NCI-H345 (cell line): Measurements from ENCODE around the gene ADD2.

Source experiments
- DNase-seq: peaks from one replicate; lab custom pipeline; 2025; lab: John Stamatoyannopoulos, UW

Gene ADD2

GRCh38 chr2:70719231-70719630 lies 48.8 kb downstream of the ADD2 start:
- no peak for DNase-seq

- DNase-seq: no peak
These were observed 49.3 kb downstream of the ADD2 start for GRCh38 chr2:70718736-70719135.

- DNase-seq: no peak
These were observed 49.8 kb downstream of the ADD2 start for GRCh38 chr2:70718241-70718640.

GRCh38 chr2:70717431-70718038 lies 50.5 kb downstream of the ADD2 start:
- DNase-seq: no peak

GRCh38 chr2:70716951-70717350 lies 51.0 kb downstream of the ADD2 start:
- DNase-seq: no peak

GRCh38 chr2:70716131-70716743 lies 51.8 kb downstream of the ADD2 start:
- DNase-seq: no peak

GRCh38 chr2:70715071-70715985 lies 52.7 kb downstream of the ADD2 start:
- no peak for DNase-seq

GRCh38 chr2:70714141-70714905 lies 53.7 kb downstream of the ADD2 start:
- no peak for DNase-seq

GRCh38 chr2:70712916-70713315 lies 55.1 kb downstream of the ADD2 start:
- DNase-seq: no peak

- DNase-seq: no peak
These were observed 56.8 kb downstream of the ADD2 start for GRCh38 chr2:70711191-70711590.

- no peak for DNase-seq
These were observed 57.8 kb downstream of the ADD2 start for GRCh38 chr2:70710038-70710690.

GRCh38 chr2:70709275-70710037 lies 58.5 kb downstream of the ADD2 start:
- no peak for DNase-seq

GRCh38 chr2:70708376-70709199 lies 59.4 kb downstream of the ADD2 start:
- DNase-seq: no peak

- no peak for DNase-seq
These were observed 60.3 kb downstream of the ADD2 start for GRCh38 chr2:70707706-70708105.

- no peak for DNase-seq
These were observed 61.8 kb downstream of the ADD2 start for GRCh38 chr2:70706026-70706795.

GRCh38 chr2:70705160-70705850 lies 62.7 kb downstream of the ADD2 start:
- no peak for DNase-seq

- DNase-seq: no peak
These were observed 64.0 kb downstream of the ADD2 start for GRCh38 chr2:70703900-70704549.

GRCh38 chr2:70702711-70703395 lies 65.1 kb downstream of the ADD2 start:
- DNase-seq: no peak
